Measurements from ENCODE around the gene SAMD9.
A peak's percentile ranks its signal among the peaks of the same experiment; 100 is the strongest.
"Not testable (repeated sequence)": the region's sequence is repeated elsewhere in the genome, so short reads cannot be mapped to it uniquely, and the experiment has no call there.

SAMD9 gene

DNA sequence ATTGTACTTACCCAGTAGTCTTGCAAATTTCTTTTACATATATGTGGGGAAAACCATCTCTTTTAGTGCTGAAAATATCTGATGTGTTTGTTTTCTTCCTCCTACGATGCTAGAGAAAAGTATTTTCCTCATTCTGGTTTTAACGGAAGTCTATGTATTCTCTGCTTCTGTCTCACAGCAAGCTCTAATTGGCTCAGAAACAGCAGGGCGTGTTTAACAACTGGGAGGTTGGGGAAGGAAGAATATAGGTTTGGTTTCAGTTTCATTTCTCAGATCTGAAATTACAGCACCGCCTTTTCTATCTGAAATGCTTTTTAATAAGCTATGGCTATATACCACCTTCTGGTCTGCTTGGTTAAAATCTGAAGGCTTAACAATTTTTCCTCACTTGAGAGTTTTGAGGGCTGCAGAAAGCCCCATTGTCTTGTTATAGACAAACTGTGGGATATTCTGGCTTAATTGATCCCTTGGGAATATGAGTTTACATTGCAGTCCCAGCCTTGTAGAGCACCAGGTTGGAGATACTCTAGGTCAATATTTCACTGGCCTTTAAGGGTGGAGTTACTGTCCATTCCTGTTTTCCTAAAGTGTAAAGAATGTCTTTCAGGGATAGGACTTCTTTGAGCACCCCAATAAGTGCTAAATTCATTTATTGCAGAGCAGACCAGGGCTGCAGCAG, at the start of gene SAMD9:
Gene SAMD9 (minus strand): TSS at position 128 of the 679 bp plus-strand sequence. CDS start 11,882 bp downstream, outside the sequence.
- DNase-seq: peak; percentile 20 to 72

DNA sequence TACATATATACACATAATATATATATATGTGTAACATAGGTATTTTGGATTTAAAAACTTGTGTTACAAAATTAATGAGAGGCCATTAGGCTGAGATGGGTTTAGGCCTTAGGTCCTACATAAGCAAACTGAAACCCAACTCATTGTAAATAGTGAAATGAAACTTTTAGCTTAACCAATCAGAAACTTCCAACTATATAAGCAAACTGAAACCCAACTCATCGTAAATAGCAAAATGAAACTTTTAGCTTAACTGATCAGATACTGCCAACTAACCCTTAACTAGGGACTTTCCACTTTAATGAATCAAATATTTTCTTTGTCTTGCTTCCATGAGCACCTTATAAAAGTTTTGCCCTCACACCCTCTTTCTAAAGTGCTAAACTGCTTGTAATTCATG, 47.7 kb upstream of the SAMD9 start:
- DNase-seq: no peak

DNA sequence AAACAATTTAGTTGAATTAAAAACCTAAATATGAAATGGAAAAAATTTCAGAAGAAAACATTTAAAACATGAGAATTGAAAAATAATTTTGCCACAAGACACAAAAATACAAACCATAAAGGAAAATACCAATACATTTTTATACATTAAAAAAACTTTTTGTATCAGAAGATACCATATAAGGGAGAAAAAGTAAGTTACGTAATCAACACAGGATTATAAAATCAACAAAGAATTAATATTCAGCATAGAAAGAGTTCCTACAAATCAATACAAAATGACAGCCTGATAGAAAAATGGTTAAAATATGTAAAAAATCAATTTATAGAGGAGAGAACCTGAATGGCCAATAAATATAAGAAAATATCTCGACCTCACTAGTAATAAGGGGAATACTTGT, 47.0 kb upstream of the SAMD9 start:
- DNase-seq: no peak

DNA sequence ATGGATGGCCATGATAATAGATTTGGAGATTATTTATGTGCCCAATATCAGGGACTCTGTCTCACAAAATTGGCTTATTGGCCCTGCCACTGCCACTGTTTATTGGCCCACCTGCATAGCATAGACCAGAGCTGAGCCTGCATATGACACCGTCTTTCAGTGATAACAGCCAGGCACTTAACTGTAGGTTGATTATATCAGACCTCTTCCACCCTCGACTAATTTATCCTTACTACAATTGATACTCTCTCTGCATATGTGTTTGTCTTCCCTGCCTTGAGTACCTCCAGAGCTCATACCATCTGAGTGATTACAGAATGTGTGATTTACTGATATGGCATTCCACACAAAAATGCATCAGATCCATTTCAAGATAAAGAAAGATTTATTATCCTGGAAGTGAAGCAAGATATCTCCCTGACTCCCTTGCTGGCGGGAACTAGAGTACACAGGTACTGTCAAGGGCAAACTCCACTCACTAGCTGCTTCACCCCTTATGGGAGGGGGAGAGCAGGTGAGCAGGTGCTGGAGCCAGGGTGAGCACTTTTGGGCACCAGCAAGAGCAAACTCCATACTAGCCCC, 43.5 kb upstream of the SAMD9 start:
- no peak for DNase-seq

DNA sequence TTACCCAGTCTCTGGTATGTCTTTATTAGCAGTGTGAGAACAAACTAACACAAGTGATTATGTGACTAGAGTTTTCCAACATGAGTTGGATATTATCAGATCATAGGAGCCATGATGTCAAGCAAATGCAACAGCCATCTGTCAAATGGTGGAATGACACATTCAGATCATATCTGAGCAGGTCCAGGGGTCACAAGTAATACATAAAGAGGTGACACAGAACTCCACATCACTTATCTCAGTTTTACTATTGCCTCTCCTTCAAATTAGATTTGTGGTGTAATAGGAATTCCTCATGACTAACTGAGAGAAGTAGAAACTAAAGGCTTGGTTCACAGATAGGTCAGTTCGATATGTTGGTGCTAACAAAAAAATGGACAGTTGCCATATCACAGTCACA, 42.6 kb upstream of the SAMD9 start:
- DNase-seq: no peak

DNA sequence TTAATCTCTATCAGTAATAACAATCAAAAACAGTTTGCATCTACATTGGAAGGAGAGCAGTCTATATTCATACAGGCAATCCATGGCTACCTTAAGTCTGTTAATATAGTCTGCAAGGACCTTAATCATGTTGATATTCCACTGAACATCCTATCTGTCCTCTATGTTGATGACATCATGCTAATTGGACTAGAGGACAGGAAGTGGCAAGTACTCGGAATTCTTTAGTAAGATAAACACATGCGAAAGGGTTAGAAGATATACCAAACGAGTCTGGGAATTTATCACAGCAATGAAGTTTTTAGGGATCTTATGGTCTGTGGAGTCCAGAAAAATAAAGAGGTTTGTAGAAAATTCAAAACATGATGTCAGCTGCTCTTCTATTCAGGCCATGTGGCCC, 41.7 kb upstream of the SAMD9 start:
- DNase-seq: no peak

DNA sequence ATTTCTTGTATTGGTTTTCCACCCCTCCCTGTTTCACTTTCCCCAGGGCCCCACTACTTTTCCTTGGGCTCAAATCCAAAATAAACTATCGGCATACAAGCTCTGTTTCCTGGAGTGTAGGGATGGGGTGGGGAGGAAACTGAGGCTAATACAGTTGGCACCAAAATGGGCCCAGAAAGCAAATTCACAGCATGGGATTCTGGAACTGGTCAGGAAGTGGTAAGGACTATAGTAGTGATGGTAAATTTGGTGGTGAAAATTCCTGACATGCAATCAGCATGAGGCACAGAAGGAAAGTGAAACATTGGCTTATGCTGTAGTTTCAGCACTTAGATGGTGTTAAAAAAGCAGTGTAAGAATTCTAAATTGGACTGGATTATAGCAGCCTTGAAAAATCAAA, 39.1 kb upstream of the SAMD9 start:
- DNase-seq: no peak

DNA sequence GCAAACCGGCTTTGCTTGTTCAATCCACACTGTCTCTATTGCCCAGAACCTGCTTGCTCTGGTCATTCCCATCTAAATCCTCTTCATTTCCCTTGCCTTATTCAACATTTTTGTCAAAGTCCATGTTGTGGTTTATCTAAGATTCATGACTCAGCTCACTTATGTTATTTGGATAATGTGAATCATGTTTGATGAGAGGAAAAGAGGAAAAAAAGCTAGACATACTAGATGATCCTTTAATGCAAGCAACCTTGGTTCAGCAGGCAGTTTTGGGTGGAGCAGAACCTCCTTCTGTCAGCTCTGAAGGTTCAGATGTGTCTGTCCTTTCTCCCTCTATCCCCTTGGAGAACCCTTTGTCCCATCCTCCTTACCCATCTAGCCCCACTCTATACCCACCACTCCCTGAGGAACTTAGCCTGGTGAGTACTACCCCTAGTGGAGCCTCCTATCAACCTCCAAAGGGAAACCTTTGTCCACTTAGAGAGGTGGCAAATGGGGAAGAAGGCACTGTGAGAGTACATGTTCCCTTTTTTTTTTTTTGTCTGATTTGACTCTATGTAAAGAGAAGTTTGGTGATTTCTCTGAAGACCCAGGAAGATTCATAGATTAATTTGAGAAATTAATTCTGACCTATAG, 32.5 kb upstream of the SAMD9 start:
- no peak for DNase-seq

DNA sequence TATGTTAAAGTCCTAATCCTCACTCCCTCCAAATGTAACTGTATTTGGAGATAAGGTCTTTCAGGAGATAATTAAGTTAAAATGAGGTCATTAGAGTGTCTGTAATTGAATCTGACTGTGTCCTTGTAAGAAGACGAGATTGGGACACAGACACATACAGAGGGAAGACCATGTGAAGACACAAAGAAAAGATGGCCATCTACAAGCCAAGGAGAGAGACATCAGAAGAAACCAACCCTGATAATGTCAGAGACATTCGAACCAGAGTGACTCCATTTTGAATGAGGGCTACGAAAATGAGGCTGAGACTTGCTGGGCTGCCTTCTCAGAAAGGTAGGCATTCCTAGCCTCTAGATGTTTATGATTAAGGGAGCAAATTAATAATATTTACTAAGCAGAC, 30.9 kb upstream of the SAMD9 start:
- no peak for DNase-seq

DNA sequence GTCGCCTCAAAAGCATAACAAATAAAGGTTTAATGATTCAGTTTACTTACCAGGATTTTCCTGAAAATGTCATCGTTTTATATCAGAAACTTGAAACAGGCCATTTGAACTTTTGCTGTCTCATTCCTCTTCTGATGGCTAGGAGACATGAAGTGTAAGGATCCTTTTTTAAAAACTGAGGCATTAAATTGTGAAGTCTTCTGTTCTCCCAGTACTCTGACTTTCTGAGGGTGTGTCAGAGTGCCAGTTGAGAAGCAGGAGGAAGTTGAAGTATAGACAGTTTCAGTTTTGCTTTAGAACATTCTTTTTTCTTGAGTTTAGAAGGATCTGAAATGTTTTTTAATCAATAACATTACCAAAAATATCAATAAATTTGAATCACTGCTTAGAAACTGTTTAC, 30.4 kb upstream of the SAMD9 start, which contains the start of gene SAMD9L:
Gene SAMD9L (minus strand): TSS at position 242 of the 400 bp plus-strand sequence. CDS start 12,414 bp downstream, outside the sequence.
- no peak for DNase-seq

DNA sequence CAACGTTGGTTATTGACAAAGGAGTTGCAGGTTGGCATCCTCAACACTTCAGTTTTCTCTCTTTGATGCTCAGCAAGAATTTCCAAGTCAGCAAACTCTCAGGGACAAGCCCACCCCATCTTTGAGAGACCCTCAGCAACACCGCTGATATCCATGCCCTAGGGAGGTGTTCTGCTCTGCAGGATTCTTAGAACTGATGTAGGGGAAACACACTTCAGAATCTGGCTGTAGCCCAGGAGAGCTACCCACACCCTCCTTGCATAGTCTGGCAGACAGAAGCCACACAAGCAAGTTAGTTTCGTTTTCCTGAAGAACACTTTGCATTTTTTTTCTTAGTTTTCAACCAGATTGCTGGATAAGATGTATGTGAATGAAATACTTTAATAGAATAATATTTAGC, 29.6 kb upstream of the SAMD9 start:
- no peak for DNase-seq

DNA sequence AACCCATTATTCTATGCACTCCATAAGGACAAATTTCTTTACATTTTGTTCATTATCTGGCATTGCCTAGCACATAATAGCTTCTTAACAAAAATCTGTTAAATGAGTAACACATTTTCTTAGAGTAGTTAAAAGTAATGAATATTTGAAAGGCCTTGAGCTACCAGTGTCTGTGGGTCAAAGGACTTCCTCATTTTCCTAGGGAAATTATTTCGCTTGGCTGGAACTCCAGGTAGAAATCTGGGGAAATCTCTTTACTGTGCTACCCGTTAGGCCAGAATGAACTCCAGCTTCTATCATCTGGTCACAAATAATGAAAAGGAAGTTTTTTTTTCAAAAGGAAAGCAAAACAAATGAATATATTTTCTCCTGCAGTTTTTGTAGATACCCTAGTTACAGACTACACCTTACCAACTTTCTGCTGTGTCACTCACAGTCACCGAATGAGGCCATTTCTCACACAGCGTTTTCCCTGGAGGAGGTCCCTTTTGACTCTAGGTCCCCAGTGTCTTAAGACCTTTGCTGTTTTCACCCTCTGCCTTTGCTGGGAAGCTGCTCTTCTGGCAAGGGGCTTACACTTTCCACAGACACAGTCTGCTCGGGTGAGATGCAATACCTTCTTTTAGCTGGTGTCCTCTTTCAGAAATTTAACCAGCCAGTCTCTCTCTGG, 28.8 kb upstream of the SAMD9 start:
- no peak for DNase-seq

DNA sequence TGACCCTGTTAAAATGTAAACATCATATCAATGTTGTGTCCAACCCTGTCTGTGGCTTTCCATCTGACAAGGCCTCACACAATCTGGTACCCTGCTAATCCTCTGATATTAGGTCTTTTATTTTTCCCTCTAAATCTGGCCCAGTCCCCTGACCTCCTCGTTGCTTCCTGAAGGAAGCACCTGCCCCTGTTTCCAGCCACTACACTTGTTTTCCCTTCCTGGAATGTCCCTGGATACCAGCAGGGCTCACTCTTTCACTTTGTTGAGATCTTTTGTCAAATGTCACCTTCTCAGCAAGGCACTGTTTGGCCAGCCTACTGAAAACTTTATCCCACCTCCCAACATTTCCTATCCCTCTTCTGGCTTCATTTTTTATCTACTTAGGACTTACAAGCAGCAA, 28.3 kb upstream of the SAMD9 start:
- no peak for DNase-seq

DNA sequence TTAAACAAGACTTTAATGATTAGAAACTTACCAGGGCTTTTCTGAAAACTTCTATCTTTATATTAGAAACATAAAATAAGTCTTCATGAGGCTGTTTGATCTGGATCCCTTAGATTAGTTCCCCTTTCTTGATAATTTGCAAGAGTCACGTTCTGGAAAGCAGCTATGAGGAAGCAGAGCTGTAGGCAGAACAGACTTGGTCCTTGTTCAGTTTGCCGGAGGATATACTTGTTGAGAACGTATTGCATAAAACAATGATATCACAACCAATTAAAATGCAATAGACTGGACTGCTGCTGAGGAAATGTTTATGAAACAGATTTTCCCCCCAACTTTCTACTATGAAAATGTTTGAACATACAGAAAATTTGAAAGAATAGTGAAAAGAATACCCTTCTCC, 27.6 kb upstream of the SAMD9 start:
- no peak for DNase-seq

DNA sequence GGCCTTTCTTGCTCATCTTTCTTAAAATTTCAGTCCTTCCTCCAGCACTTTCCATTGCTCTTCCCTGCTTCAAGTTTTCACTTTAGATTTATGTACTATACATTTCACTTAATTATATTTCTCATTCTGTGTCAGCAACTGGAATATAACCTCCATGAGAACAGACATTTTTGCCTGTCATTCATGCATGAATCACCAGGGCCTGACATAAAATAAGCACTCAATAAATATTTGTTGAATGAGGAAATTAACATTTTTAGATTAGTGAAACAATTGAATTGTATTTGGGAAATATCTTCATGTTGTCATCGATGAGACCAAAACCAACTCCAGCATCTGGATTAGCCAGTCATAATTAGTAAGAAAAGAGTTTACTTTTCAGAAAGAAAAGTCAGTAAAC, 24.3 kb upstream of the SAMD9 start:
- DNase-seq: no peak

DNA sequence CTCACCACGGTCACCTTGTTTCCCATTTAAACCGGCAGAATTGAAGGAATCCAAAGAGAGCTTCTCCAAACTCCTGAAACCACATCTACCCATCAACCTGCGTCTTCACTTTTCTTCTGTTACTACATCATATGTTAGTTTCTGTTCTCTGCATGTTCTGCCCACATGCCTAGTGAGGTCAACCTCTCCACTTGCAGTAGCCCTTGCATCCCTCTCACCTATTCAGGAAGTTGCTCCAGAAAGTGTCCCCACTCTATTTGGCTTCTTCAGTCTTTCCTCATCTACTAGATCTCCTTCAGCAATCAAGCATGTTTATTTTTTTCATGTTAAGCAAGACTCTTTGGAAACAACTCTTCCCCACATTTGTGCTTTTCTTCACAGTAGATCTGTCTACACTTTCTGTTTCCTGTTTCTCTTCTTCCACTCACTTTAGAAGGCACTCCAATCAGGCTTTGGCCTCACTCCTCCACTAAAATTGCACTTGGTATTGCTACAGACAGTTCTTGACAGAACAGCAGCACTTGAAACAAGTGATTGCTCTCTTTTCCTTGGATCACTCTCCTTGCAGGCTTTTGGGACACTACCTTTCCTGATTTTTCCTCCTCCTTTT, 22.9 kb upstream of the SAMD9 start:
- no peak for DNase-seq

DNA sequence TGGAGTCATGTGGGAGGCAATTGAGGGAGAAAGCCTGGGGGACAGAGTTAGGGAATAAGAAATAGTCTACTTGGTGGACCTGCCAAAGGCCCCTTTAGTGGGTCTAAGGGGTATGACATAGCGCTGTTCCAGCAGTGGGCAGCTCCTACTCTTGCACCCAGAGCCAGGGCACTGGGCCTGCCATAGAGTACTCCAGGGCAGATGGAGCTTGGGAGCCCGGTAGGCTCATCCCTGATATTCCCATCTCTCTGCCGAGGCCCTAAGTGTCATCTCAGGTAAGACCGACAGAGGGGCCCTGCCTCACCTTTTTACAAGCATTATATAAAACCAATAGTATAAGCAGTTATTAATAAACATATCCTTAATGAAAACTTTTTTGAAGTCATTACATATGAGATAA, 20.8 kb upstream of the SAMD9 start:
- no peak for DNase-seq

DNA sequence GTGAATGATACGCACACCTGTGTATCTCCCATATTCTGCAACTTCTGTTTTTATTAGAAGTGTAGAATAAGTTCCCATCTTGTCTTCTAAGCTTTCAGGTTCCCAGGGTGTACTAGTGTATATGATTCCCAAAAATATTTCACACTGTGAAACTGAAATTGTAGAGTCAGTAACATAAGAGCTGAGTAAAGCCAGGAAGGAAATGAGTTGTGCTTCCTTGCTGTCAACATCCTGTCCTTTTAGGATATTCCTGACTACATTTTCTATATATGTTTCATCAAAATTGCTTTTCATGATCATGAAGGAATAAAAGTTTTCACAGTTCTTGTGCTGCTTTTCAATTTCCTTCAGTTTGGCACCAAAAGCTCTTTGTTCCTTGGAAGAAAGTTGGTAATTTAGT, 15.2 kb upstream of the SAMD9 start:
- no peak for DNase-seq

DNA sequence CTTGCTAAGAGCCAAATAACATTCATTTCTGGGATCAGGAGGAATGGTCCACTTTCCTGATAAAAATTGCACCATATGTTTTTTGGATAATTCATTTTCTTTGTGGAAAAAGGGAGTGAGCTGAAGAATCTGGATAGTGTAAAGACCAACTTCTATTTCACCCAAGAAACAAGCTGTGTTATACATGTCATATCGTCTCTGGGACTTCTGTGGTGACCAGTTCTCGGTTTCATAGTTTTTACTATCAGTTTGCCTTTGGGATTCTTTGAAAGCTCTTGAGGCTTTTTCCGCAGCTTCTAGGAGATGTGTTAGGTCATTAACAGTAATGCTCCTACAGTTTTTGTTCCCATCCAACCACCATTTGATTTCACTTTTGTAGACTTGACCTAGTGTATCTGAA, 14.4 kb upstream of the SAMD9 start:
- DNase-seq: no peak

DNA sequence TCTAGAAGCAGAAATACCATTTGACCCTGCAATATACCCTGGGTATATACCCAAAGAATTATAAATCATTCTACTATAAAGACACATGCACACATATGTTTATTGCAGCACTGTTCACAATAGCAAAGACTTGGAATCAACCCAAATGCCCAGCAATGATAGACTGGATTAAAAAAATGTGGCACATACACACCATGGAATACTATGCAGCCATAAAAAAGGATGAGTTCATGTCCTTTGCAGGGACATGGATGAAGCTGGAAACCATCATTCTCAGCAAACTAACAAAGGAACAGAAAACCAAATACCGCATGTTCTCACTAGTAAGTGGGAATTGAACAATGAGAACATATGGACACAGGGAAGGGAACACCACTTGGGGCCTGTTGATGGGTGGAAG, 9.2 kb upstream of the SAMD9 start:
- DNase-seq: not testable (repeated sequence)

DNA sequence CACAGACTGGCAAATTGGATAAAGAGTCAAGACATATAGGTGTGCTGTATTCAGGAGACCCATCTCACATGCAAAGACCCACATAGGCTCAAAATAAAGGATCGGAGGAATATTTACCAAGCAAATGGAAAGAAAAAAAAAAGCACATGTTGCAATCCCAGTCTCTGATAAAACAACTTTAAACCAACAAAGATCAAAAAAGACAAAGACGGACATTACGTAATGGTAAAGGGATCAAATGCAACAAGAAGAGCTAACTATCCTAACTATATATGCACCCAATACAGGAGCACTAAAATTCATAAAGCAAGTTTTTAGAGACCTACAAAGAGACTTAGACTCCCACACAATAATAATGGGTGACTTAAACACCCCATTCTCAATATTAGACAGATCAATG, 5.8 kb upstream of the SAMD9 start:
- DNase-seq: not testable (repeated sequence)

DNA sequence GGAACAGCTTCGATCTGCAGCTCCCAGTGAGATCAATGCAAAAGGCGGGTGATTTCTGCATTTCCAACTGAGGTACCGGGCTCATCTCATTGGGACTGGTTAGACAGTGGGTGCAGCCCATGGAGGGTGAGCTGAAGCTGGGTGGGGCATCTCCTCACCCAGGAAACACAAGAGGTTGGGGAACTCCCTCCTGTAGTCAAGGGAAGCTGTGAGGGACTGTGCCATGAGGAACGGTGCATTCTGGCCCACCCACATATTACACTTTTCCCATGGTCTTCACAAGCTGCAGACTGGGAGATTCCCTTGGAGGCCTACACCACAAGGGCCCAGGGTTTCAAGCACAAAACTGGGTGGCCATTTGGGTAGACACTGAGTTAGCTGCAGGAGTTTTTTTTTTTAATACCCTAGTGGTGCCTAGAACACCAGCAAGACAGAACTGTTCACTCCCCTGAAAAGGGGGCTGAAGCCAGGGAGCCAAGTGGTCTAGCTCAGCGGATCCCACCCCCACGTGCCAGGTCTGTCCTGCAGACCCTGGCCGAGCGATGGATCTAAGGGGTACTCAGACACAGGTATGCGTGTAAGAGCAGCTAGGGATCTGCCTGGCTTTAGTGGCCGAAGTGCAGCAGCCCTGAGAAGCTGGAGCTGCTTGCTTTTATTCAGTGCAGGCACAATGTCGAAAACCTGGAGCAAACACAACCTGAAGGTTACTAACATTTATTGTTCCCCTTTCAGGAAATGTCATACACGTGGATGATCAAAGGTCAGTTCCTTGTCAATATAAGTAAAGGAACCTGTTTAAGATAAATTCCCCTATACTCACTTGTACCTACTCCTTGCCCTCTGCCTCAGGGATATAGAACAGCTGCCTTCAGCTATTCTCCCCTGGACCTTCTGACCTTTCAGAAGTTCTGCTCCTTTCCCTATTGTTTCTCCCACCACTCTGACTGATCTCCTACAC, 3.1 kb upstream of the SAMD9 start:
- no peak for DNase-seq
